Stimulated activated naive CD8-positive, alpha-beta T cell treated with anti-CD3 and anti-CD28 coated beads, Interleukin-15, amount 100 ng/mL, for 72 hours (primary cell): ENCODE data around the gene SWAP70.

Experiments
- ATAC-seq: fragments of 150-1000 bp; cut with Tn5 transposase; 2 replicates; pipeline ENCODE4 v1.10.0; 2021; ENCODE audit warnings: mild to moderate bottlenecking, moderate library complexity
- DNase-seq, 2 donors: peaks; one replicate each; pipeline ENCODE4 v3.0.0; 2021 to 2022
- H3K27ac Mint-ChIP-seq, 2 donors: one replicate each; pipeline ENCODE4 v1.8.0; 2022; ENCODE audit warnings: mild to moderate bottlenecking in 2 of 2, mixed read lengths in 2 of 2, moderate library complexity in 2 of 2
- H3K27me3 Mint-ChIP-seq: one replicate; pipeline ENCODE4 v1.8.0; 2022; ENCODE audit warnings: mixed read lengths
- H3K4me1 Mint-ChIP-seq: one replicate; pipeline ENCODE4 v1.8.0; 2022; ENCODE audit warnings: mild to moderate bottlenecking, mixed read lengths
- H3K4me3 Mint-ChIP-seq, 2 donors: one replicate each; pipeline ENCODE4 v1.8.0; 2022; ENCODE audit warnings: mild to moderate bottlenecking in 2 of 2, mixed read lengths in 2 of 2, moderate library complexity in 1 of 2
- H3K9me3 Mint-ChIP-seq, 2 donors: one replicate each; pipeline ENCODE4 v1.8.0; 2022; ENCODE audit warnings: mixed read lengths in 2 of 2

Gene SWAP70

GRCh38 chr11:9777066-9777465 lies 113.2 kb downstream of the SWAP70 start:
- Mint-ChIP-seq H3K27me3 (no peaks in the 10 kb centered on the region), H3K27ac (peak overlapping the region; percentile 26 to 48), H3K9me3 (no peaks in the 10 kb centered on the region), H3K4me1 (peaks cover 7% of the 10 kb centered on the region), H3K4me3 (no peak overlapping the region)
- no peak for DNase-seq
- no peak for ATAC-seq

GRCh38 chr11:9777525-9777924 lies 113.6 kb downstream of the SWAP70 start:
- peak overlapping the region in 1 of 2 donors; percentile 57 for H3K27ac Mint-ChIP-seq
- H3K4me3 Mint-ChIP-seq, result no peak overlapping the region
- no peaks in the 10 kb centered on the region for H3K9me3 Mint-ChIP-seq
- ATAC-seq, result no peak
- H3K27me3 Mint-ChIP-seq, result no peaks in the 10 kb centered on the region
- H3K4me1 Mint-ChIP-seq, result peaks cover 7% of the 10 kb centered on the region
- DNase-seq, result no peak

- DNase-seq, result no peak
- no peaks in the 10 kb centered on the region for H3K4me1 Mint-ChIP-seq
- H3K27me3 Mint-ChIP-seq, result no peaks in the 10 kb centered on the region
- H3K27ac Mint-ChIP-seq, result no peak overlapping the region
- no peak overlapping the region for H3K4me3 Mint-ChIP-seq
- no peaks in the 10 kb centered on the region for H3K9me3 Mint-ChIP-seq
- no peak for ATAC-seq
Observed at GRCh38 chr11:9780929-9781328, 117.1 kb downstream of the SWAP70 start.

GRCh38 chr11:9783986-9784385 lies 120.1 kb downstream of the SWAP70 start:
- Mint-ChIP-seq H3K4me3 (no peak overlapping the region), H3K27me3 (no peaks in the 10 kb centered on the region), H3K27ac (no peak overlapping the region), H3K9me3 (no peaks in the 10 kb centered on the region), H3K4me1 (peaks cover 8% of the 10 kb centered on the region)
- no peak for ATAC-seq
- no peak for DNase-seq

- Mint-ChIP-seq H3K27ac (peak overlapping the region in 1 of 2 donors; percentile 27), H3K4me1 (peaks cover 8% of the 10 kb centered on the region), H3K9me3 (no peaks in the 10 kb centered on the region), H3K27me3 (no peaks in the 10 kb centered on the region), H3K4me3 (no peak overlapping the region)
- DNase-seq (no peak), ATAC-seq (no peak)
Observed at GRCh38 chr11:9784602-9785315, 120.9 kb downstream of the SWAP70 start.

GRCh38 chr11:9787260-9787659 lies 123.4 kb downstream of the SWAP70 start:
- DNase-seq, result no peak
- H3K27me3 Mint-ChIP-seq, result no peaks in the 10 kb centered on the region
- no peak for ATAC-seq
- no peaks in the 10 kb centered on the region for H3K9me3 Mint-ChIP-seq
- H3K4me3 Mint-ChIP-seq, result no peak overlapping the region
- H3K27ac Mint-ChIP-seq, result no peak overlapping the region
- peaks cover 8% of the 10 kb centered on the region for H3K4me1 Mint-ChIP-seq

- Mint-ChIP-seq H3K4me1 (peaks cover 8% of the 10 kb centered on the region), H3K4me3 (no peak overlapping the region), H3K27me3 (no peaks in the 10 kb centered on the region), H3K27ac (no peak overlapping the region), H3K9me3 (no peaks in the 10 kb centered on the region)
- DNase-seq (no peak), ATAC-seq (no peak)
Observed at GRCh38 chr11:9787981-9788521, 124.2 kb downstream of the SWAP70 start.

GRCh38 chr11:9789910-9790309 lies 126.0 kb downstream of the SWAP70 start:
- DNase-seq (no peak), ATAC-seq (no peak)
- Mint-ChIP-seq H3K9me3 (no peaks in the 10 kb centered on the region), H3K27me3 (no peaks in the 10 kb centered on the region), H3K27ac (no peak overlapping the region), H3K4me1 (peaks cover 8% of the 10 kb centered on the region), H3K4me3 (no peak overlapping the region)

- Mint-ChIP-seq H3K4me1 (peaks cover 8% of the 10 kb centered on the region), H3K27ac (no peak overlapping the region), H3K27me3 (no peaks in the 10 kb centered on the region), H3K4me3 (no peak overlapping the region), H3K9me3 (no peaks in the 10 kb centered on the region)
- ATAC-seq (no peak), DNase-seq (no peak)
Observed at GRCh38 chr11:9790703-9791102, 126.8 kb downstream of the SWAP70 start.

GRCh38 chr11:9796266-9796665 lies 132.4 kb downstream of the SWAP70 start:
- no peak for DNase-seq
- Mint-ChIP-seq H3K4me3 (no peak overlapping the region), H3K27ac (no peak overlapping the region), H3K4me1 (peaks cover 10% of the 10 kb centered on the region), H3K27me3 (no peaks in the 10 kb centered on the region), H3K9me3 (no peaks in the 10 kb centered on the region)
- no peak for ATAC-seq

- H3K4me3 Mint-ChIP-seq, result no peak overlapping the region
- H3K4me1 Mint-ChIP-seq, result peaks cover 10% of the 10 kb centered on the region
- no peaks in the 10 kb centered on the region for H3K27me3 Mint-ChIP-seq
- DNase-seq (no peak), ATAC-seq (no peak)
- H3K9me3 Mint-ChIP-seq, result no peaks in the 10 kb centered on the region
- H3K27ac Mint-ChIP-seq, result no peak overlapping the region
Observed at GRCh38 chr11:9796854-9797253, 133.0 kb downstream of the SWAP70 start.

- H3K27me3 Mint-ChIP-seq, result no peaks in the 10 kb centered on the region
- H3K27ac Mint-ChIP-seq, result no peak overlapping the region
- ATAC-seq (no peak), DNase-seq (no peak)
- no peak overlapping the region for H3K4me3 Mint-ChIP-seq
- peaks cover 10% of the 10 kb centered on the region for H3K4me1 Mint-ChIP-seq
- no peaks in the 10 kb centered on the region for H3K9me3 Mint-ChIP-seq
Observed at GRCh38 chr11:9797300-9797699, 133.4 kb downstream of the SWAP70 start.

- H3K27ac Mint-ChIP-seq, result no peak overlapping the region
- H3K27me3 Mint-ChIP-seq, result no peaks in the 10 kb centered on the region
- no peaks in the 10 kb centered on the region for H3K9me3 Mint-ChIP-seq
- no peak overlapping the region for H3K4me3 Mint-ChIP-seq
- no peak for DNase-seq
- no peak for ATAC-seq
- peaks cover 10% of the 10 kb centered on the region for H3K4me1 Mint-ChIP-seq
Observed at GRCh38 chr11:9799886-9800285, 136.0 kb downstream of the SWAP70 start.

GRCh38 chr11:9802291-9802861 lies 138.5 kb downstream of the SWAP70 start:
- H3K27me3 Mint-ChIP-seq, result no peaks in the 10 kb centered on the region
- ATAC-seq (no peak), DNase-seq (no peak)
- H3K4me1 Mint-ChIP-seq, result peaks cover 10% of the 10 kb centered on the region
- H3K4me3 Mint-ChIP-seq, result no peak overlapping the region
- peak overlapping the region in 1 of 2 donors; percentile 47 for H3K27ac Mint-ChIP-seq
- H3K9me3 Mint-ChIP-seq, result no peaks in the 10 kb centered on the region
